H9 (cell line): Measurements from ENCODE around the gene DMTF1. TPM values are rescaled to one million over a fixed set of nuclear protein-coding genes. Genes with fewer than 3 reads are reported as not detected.

ENCODE experiments used
- DNase-seq: peaks from one replicate; pipeline ENCODE4 v3.0.0-alpha.2; 2017
- H2AFZ ChIP-seq: one replicate; pipeline ENCODE4 v1.6.1; 2013; ENCODE audit warnings: mild to moderate bottlenecking, low read length, control low read depth, moderate library complexity
- H2AK5ac ChIP-seq: 2 replicates; pipeline ENCODE4 v1.6.1; 2013; ENCODE audit warnings: low read length, control low read depth, mixed read lengths; ENCODE audit not compliant: insufficient read length
- H2BK120ac ChIP-seq: one replicate; pipeline ENCODE4 v1.6.1; 2013; ENCODE audit warnings: low read depth, mild to moderate bottlenecking, low read length, control low read depth, inconsistent platforms; ENCODE audit not compliant: poor library complexity, severe bottlenecking
- H2BK12ac ChIP-seq: 2 replicates; pipeline ENCODE4 v1.6.1; 2013; ENCODE audit warnings: low read length, control low read depth, mixed read lengths, low read depth; ENCODE audit not compliant: insufficient read length
- H2BK15ac ChIP-seq: 2 replicates; pipeline ENCODE4 v1.6.1; 2013; ENCODE audit warnings: low read depth, low read length, control low read depth
- H2BK20ac ChIP-seq: one replicate; pipeline ENCODE4 v1.6.1; 2013; ENCODE audit warnings: low read depth, mild to moderate bottlenecking, low read length, control low read depth, inconsistent platforms; ENCODE audit not compliant: poor library complexity, severe bottlenecking
- H2BK5ac ChIP-seq: 2 replicates; pipeline ENCODE4 v1.6.1; 2013; ENCODE audit warnings: low read length, control low read depth, mixed read lengths; ENCODE audit not compliant: insufficient read length
- H3K14ac ChIP-seq: 2 replicates; pipeline ENCODE4 v1.6.1; 2013; ENCODE audit warnings: low read length, control low read depth; ENCODE audit not compliant: insufficient read depth
- H3K18ac ChIP-seq: 2 replicates; pipeline ENCODE4 v1.6.1; 2013; ENCODE audit warnings: low read depth, mild to moderate bottlenecking, mixed read lengths, low read length, control low read depth; ENCODE audit not compliant: insufficient read length
- H3K23ac ChIP-seq: 2 replicates; pipeline ENCODE4 v1.6.1; 2013; ENCODE audit warnings: low read length, control low read depth, mixed read lengths, low read depth; ENCODE audit not compliant: insufficient read length
- H3K23me2 ChIP-seq: 2 replicates; pipeline ENCODE4 v1.6.1; 2013; ENCODE audit warnings: low read depth, mild to moderate bottlenecking, mixed read lengths, low read length, control low read depth; ENCODE audit not compliant: insufficient read length, poor library complexity, severe bottlenecking
- H3K27ac ChIP-seq: 2 replicates; pipeline ENCODE4 v1.5.1; 2013; ENCODE audit warnings: low read length, control low read depth, mixed read lengths, low read depth; ENCODE audit not compliant: insufficient read length
- H3K27me3 ChIP-seq: 2 replicates; pipeline ENCODE4 v1.6.1; 2013; ENCODE audit warnings: low read length, control low read depth, inconsistent platforms; ENCODE audit not compliant: insufficient read depth
- H3K4ac ChIP-seq: 2 replicates; pipeline ENCODE4 v1.6.1; 2013; ENCODE audit warnings: low read depth, mild to moderate bottlenecking, control low read depth, inconsistent platforms, low read length, moderate library complexity
- H3K4me1 ChIP-seq: 2 replicates; pipeline ENCODE4 v1.6.1; 2013; ENCODE audit warnings: low read length, control low read depth, inconsistent platforms; ENCODE audit not compliant: insufficient read depth
- H3K4me2 ChIP-seq: 2 replicates; pipeline ENCODE4 v1.6.1; 2013; ENCODE audit warnings: low read length, control low read depth, mixed read lengths; ENCODE audit not compliant: insufficient read length, insufficient read depth
- H3K56ac ChIP-seq: 2 replicates; pipeline ENCODE4 v1.6.1; 2013; ENCODE audit warnings: low read depth, mild to moderate bottlenecking, mixed read lengths, low read length, control low read depth; ENCODE audit not compliant: insufficient read length
- H3K79me1 ChIP-seq: 2 replicates; pipeline ENCODE4 v1.6.1; 2013; ENCODE audit warnings: low read depth, mild to moderate bottlenecking, moderate library complexity, low read length, control low read depth, inconsistent platforms; ENCODE audit not compliant: insufficient read depth, poor library complexity, severe bottlenecking
- H3K79me2 ChIP-seq: 2 replicates; pipeline ENCODE4 v1.6.1; 2013; ENCODE audit warnings: low read length, control low read depth, inconsistent platforms; ENCODE audit not compliant: insufficient read depth
- H3K9ac ChIP-seq: 2 replicates; pipeline ENCODE4 v1.6.1; 2013; ENCODE audit warnings: low read length, control low read depth, mixed read lengths; ENCODE audit not compliant: insufficient read length; ENCODE audit errors: extremely low read depth
- H3K9me3 ChIP-seq: one replicate; pipeline ENCODE4 v1.6.1; 2013; ENCODE audit warnings: low read depth, low read length, inconsistent platforms; ENCODE audit not compliant: control insufficient read depth
- H3T11ph ChIP-seq: one replicate; pipeline ENCODE4 v1.6.1; 2013; ENCODE audit warnings: mild to moderate bottlenecking, low read length, control low read depth, inconsistent platforms
- H4K20me1 ChIP-seq: one replicate; pipeline ENCODE4 v1.6.1; 2013; ENCODE audit not compliant: control insufficient read depth, insufficient read length, insufficient read depth
- H4K5ac ChIP-seq: 2 replicates; pipeline ENCODE4 v1.6.1; 2013; ENCODE audit warnings: low read depth, mild to moderate bottlenecking, mixed read lengths, low read length, control low read depth; ENCODE audit not compliant: insufficient read length
- H4K8ac ChIP-seq: replicated peaks from 2 replicates; pipeline ENCODE4 v1.6.1; 2013; ENCODE audit warnings: low read length, control low read depth, mixed read lengths, low read depth; ENCODE audit not compliant: insufficient read length
- H4K91ac ChIP-seq: 2 replicates; pipeline ENCODE4 v1.6.1; 2013; ENCODE audit warnings: low read depth, mild to moderate bottlenecking, moderate library complexity, mixed read lengths, low read length, control low read depth; ENCODE audit not compliant: insufficient read length
- H3K27ac Mint-ChIP-seq, 3 experiments: 2 replicates in 2 of 3; 3 replicates in 1 of 3; pipeline ENCODE4 v1.8.0; 2020 to 2021; ENCODE audit warnings: mixed read lengths in 3 of 3, mild to moderate bottlenecking in 1 of 3, moderate library complexity in 1 of 3
- H3K27me3 Mint-ChIP-seq: 2 replicates; pipeline ENCODE4 v1.8.0; 2021; ENCODE audit warnings: low read depth, mild to moderate bottlenecking, moderate library complexity, mixed read lengths
- H3K36me3 Mint-ChIP-seq, 3 experiments: 2 replicates in 2 of 3; 3 replicates in 1 of 3; pipeline ENCODE4 v1.8.0; 2020 to 2021; ENCODE audit warnings: low read depth in 3 of 3, mixed read lengths in 3 of 3; ENCODE audit not compliant: insufficient read depth in 1 of 3
- H3K4me1 Mint-ChIP-seq, 2 experiments: 2 replicates each; pipeline ENCODE4 v1.8.0; 2020; ENCODE audit warnings: mixed read lengths in 2 of 2
- H3K4me3 Mint-ChIP-seq, 2 experiments: 2 replicates in 1 of 2; 3 replicates in 1 of 2; pipeline ENCODE4 v1.8.0; 2020 to 2021; ENCODE audit warnings: mild to moderate bottlenecking in 2 of 2, mixed read lengths in 2 of 2, moderate library complexity in 1 of 2
- H3K9me3 Mint-ChIP-seq, 2 experiments: 2 replicates in 1 of 2; 3 replicates in 1 of 2; pipeline ENCODE4 v1.8.0; 2020; ENCODE audit warnings: mild to moderate bottlenecking in 2 of 2, mixed read lengths in 2 of 2, moderate library complexity in 1 of 2
- WGBS: extraction: QIAGEN DNeasy Blood & Tissue Kit; methylation state at CpG from one replicate; pipeline ENCODE4 v1.1.7; 2013; ENCODE audit warnings: missing lambda C conversion rate, low lambda C conversion rate, mixed read lengths; ENCODE audit not compliant: insufficient read length; ENCODE audit errors: extremely low coverage; 5-methylcytosine and 5-hydroxymethylcytosine counted together
- total RNA-seq: library from RNA; stranded (reverse); gene quantifications from 2 replicates; pipeline ENCODE4 v1.2.1, GENCODE V29; 2021
- TF ChIP-seq, protein P1 (sequence below): fragments of 200-600 bp; sonication (generic); conservative IDR thresholded peaks from 3 replicates; pipeline ENCODE4 v1.8.0; 2021; ENCODE audit warnings: antibody characterized with exemption, mild to moderate bottlenecking

Gene DMTF1
- total RNA-seq, 1 experiment from 2014 or later, result 111 TPM

GRCh38 chr7:87159538-87159937, 7.3 kb downstream of the DMTF1 start:
- no peak for DNase-seq
- H3K9ac ChIP-seq, result no peak overlapping the region
- WGBS, result no CpG with 5 or more reads among the region's 2 CpGs
- H2BK5ac ChIP-seq, result no peak overlapping the region
- H3K4me2 ChIP-seq, result no peak overlapping the region
- H4K91ac ChIP-seq, result no peak overlapping the region
- no peak overlapping the region for H3K18ac ChIP-seq
- H4K20me1 ChIP-seq, result no peaks in the 10 kb centered on the region
- no peak overlapping the region for H3K27ac ChIP-seq
- Mint-ChIP-seq H3K4me1 (peaks cover 13 to 22% of the 10 kb centered on the region in 2 experiments), H3K36me3 (peaks cover 10 to 39% (median 30%) of the 10 kb centered on the region in 3 experiments; a peak in 5 of 7 replicates), H3K27ac (no peak overlapping the region), H3K9me3 (no peaks in the 10 kb centered on the region), H3K4me3 (no peak overlapping the region), H3K27me3 (no peaks in the 10 kb centered on the region)
- no peak overlapping the region for H2BK20ac ChIP-seq
- no peak overlapping the region for H4K5ac ChIP-seq
- H3K79me2 ChIP-seq, result peaks cover 33% of the 10 kb centered on the region; the same call in 1 of the 2 replicates
- H3K9me3 ChIP-seq, result no peaks in the 10 kb centered on the region
- H2AK5ac ChIP-seq, result no peak overlapping the region
- no peak overlapping the region for H3K14ac ChIP-seq
- no peak overlapping the region for H3K56ac ChIP-seq
- H3K23me2 ChIP-seq, result no peaks in the 10 kb centered on the region
- no peak overlapping the region for H3T11ph ChIP-seq
- no peak overlapping the region for H2BK12ac ChIP-seq
- H2BK120ac ChIP-seq, result no peak overlapping the region
- H3K27me3 ChIP-seq, result no peaks in the 10 kb centered on the region
- no peak overlapping the region for H3K23ac ChIP-seq
- H2AFZ ChIP-seq, result no peak overlapping the region
- H3K4ac ChIP-seq, result no peak overlapping the region
- H2BK15ac ChIP-seq, result no peak overlapping the region
- no peaks in the 10 kb centered on the region for H3K4me1 ChIP-seq
- H4K8ac ChIP-seq, result no peak overlapping the region
- TF ChIP-seq, protein P1, sequence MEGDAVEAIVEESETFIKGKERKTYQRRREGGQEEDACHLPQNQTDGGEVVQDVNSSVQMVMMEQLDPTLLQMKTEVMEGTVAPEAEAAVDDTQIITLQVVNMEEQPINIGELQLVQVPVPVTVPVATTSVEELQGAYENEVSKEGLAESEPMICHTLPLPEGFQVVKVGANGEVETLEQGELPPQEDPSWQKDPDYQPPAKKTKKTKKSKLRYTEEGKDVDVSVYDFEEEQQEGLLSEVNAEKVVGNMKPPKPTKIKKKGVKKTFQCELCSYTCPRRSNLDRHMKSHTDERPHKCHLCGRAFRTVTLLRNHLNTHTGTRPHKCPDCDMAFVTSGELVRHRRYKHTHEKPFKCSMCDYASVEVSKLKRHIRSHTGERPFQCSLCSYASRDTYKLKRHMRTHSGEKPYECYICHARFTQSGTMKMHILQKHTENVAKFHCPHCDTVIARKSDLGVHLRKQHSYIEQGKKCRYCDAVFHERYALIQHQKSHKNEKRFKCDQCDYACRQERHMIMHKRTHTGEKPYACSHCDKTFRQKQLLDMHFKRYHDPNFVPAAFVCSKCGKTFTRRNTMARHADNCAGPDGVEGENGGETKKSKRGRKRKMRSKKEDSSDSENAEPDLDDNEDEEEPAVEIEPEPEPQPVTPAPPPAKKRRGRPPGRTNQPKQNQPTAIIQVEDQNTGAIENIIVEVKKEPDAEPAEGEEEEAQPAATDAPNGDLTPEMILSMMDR, result no peak
- H3K79me1 ChIP-seq, result peaks cover 5% of the 10 kb centered on the region
